GM12878 (cell line): ENCODE data around the gene CDH18. TPM values are rescaled to one million over a fixed set of nuclear protein-coding genes. Genes with fewer than 3 reads are reported as not detected.

Experiments used
- ATAC-seq: fragments of 200-7000 bp; cut with Tn5 transposase; 3 replicates; pipeline ENCODE4 v1.9.1; 2020; ENCODE audit warnings: mild to moderate bottlenecking, moderate library complexity
- BruUV-seq: library from RNA; stranded (reverse); fragments of 400-500 nt; replicated peaks from 2 replicates; lab custom pipeline; 2021; lab: Mats Ljungman, UMichigan
- CTCF ChIA-PET: fragments of 300-600 bp; sonication (Branson Sonifier 250); formaldehyde crosslinking; extraction: SDS; loops from one replicate; lab custom pipeline; 2021; ENCODE audit warnings: inconsistent platforms; lab: Yijun Ruan, JAX
- POLR2A ChIA-PET: fragments of 350-600 bp; formaldehyde crosslinking; extraction: SDS; loops from one replicate; lab custom pipeline; 2021; ENCODE audit warnings: inconsistent platforms; lab: Charles Lee
- RAD21 ChIA-PET: fragments of 300-600 bp; sonication (Branson Sonifier 250); formaldehyde crosslinking; loops from one replicate; lab custom pipeline; 2023; ENCODE audit warnings: antibody characterized with exemption; ENCODE audit not compliant: unreplicated experiment; lab: Charles Lee
- SMC1A ChIA-PET: fragments of 300-600 bp; sonication (Branson Sonifier 250); formaldehyde crosslinking; loops from one replicate; lab custom pipeline; 2023; ENCODE audit not compliant: unreplicated experiment, uncharacterized antibody; lab: Charles Lee
- DNase-seq: peaks from one replicate; pipeline ENCODE4 v3.0.0-alpha.2; 2011; ENCODE audit warnings: low read depth, low spot score
- FAIRE-seq: peaks from 3 replicates; lab custom pipeline; 2011; peaks lifted over from hg19 to GRCh38; lab: Jason Lieb, UNC
- H2AFZ ChIP-seq: 2 replicates; pipeline ENCODE4 v1.6.0; 2011; ENCODE audit warnings: low read depth, low read length, control low read depth; ENCODE audit not compliant: control insufficient read depth
- H3K27ac ChIP-seq: 2 replicates; pipeline ENCODE4 v1.5.1; 2011; ENCODE audit warnings: control low read depth; ENCODE audit not compliant: control insufficient read depth, insufficient read depth
- H3K27me3 ChIP-seq, 2 experiments: replicated peaks in 1 of 2; 2 replicates each; pipeline versions ENCODE4 v1.6.0 to v1.6.1; 2011; ENCODE audit warnings: low read length in 1 of 2; ENCODE audit not compliant: control insufficient read depth in 2 of 2, insufficient read depth in 2 of 2
- H3K36me3 ChIP-seq, 2 experiments: 2 replicates each; pipeline ENCODE4 v1.5.1; 2011; ENCODE audit warnings: low read length in 1 of 2; ENCODE audit not compliant: control insufficient read depth in 2 of 2, insufficient read depth in 2 of 2
- H3K4me1 ChIP-seq: 2 replicates; pipeline ENCODE4 v1.6.1; 2011; ENCODE audit warnings: mild to moderate bottlenecking, low read length, moderate library complexity, mixed read lengths; ENCODE audit not compliant: control insufficient read depth, insufficient read depth
- H3K4me2 ChIP-seq: 2 replicates; pipeline ENCODE4 v1.6.0; 2011; ENCODE audit warnings: control low read depth; ENCODE audit not compliant: control insufficient read depth, insufficient read depth
- H3K4me3 ChIP-seq: fragments of 200-600 bp; sonication (generic); 2 replicates; pipeline ENCODE4 v1.5.1; 2016
- H3K79me2 ChIP-seq: 2 replicates; pipeline ENCODE4 v1.6.0; 2011; ENCODE audit warnings: low read length; ENCODE audit not compliant: control insufficient read depth, insufficient read depth
- H3K9ac ChIP-seq: 2 replicates; pipeline ENCODE4 v1.8.0; 2011; ENCODE audit warnings: low read length, control low read depth, mixed read lengths; ENCODE audit not compliant: control insufficient read depth, insufficient read depth
- H3K9me3 ChIP-seq: replicated peaks from 3 replicates; pipeline ENCODE4 v1.5.1; 2011; ENCODE audit warnings: mild to moderate bottlenecking, low read length; ENCODE audit not compliant: control insufficient read depth, insufficient read depth
- H4K20me1 ChIP-seq: 2 replicates; pipeline ENCODE4 v1.6.0; 2011; ENCODE audit not compliant: control insufficient read depth, insufficient read depth
- BRCA1 ChIP-seq: IDR thresholded peaks from 2 replicates; pipeline ENCODE4 v1.6.1; 2011; ENCODE audit warnings: low read depth, low read length, improper control_type of control experiment
- CBX3 ChIP-seq: fragments of 200-600 bp; sonication (generic); IDR thresholded peaks from 2 replicates; pipeline ENCODE4 v1.6.1; 2016; ENCODE audit warnings: low read depth, borderline replicate concordance
- E2F4 ChIP-seq: IDR thresholded peaks from 2 replicates; pipeline ENCODE4 v1.6.1; 2012; ENCODE audit warnings: low read depth, low read length, improper control_type of control experiment
- EGR1 ChIP-seq, 2 experiments: IDR thresholded peaks; 1 replicate in 1 of 2; 2 replicates in 1 of 2; pipeline ENCODE4 v1.6.1; 2011 to 2012; ENCODE audit warnings: low read depth in 2 of 2, low read length in 2 of 2, borderline replicate concordance in 1 of 2, mild to moderate bottlenecking in 1 of 2, moderate library complexity in 1 of 2
- HCFC1 ChIP-seq: fragments of 150-350 bp; IDR thresholded peaks from 2 replicates; pipeline ENCODE4 v1.6.1; 2014; ENCODE audit warnings: low read length
- IKZF1 ChIP-seq: fragments of 450-650 bp; conservative IDR thresholded peaks from 2 replicates; pipeline ENCODE4 v1.6.1; 2017; ENCODE audit warnings: antibody characterized with exemption, mild to moderate bottlenecking
- MLLT1 ChIP-seq: fragments of 450-650 bp; IDR thresholded peaks from 2 replicates; pipeline ENCODE4 v1.6.1; 2016; ENCODE audit warnings: mild to moderate bottlenecking
- MTA2 ChIP-seq: fragments of 450-650 bp; IDR thresholded peaks from 2 replicates; pipeline ENCODE4 v1.6.1; 2016; ENCODE audit warnings: low read depth, mild to moderate bottlenecking, moderate library complexity
- MXI1 ChIP-seq: fragments of 150-350 bp; IDR thresholded peaks from 2 replicates; pipeline ENCODE4 v1.6.1; 2011; ENCODE audit warnings: low read depth, mild to moderate bottlenecking, inconsistent platforms, low read length, improper control_type of control experiment
- NFYB ChIP-seq: IDR thresholded peaks from 2 replicates; pipeline ENCODE4 v1.6.1; 2011; ENCODE audit warnings: low read depth, mild to moderate bottlenecking, low read length, improper control_type of control experiment, moderate library complexity; ENCODE audit not compliant: insufficient read depth
- NR2F1 ChIP-seq: fragments of 450-650 bp; conservative IDR thresholded peaks from 2 replicates; pipeline ENCODE4 v1.6.1; 2017; ENCODE audit warnings: mild to moderate bottlenecking
- PAX5 ChIP-seq: IDR thresholded peaks from 2 replicates; pipeline ENCODE4 v1.6.1; 2011; ENCODE audit warnings: low read depth, low read length, borderline replicate concordance
- PAX8 ChIP-seq: fragments of 450-650 bp; IDR thresholded peaks from 2 replicates; pipeline ENCODE4 v1.6.1; 2017; ENCODE audit warnings: mild to moderate bottlenecking, moderate library complexity
- POLR2A ChIP-seq: IDR thresholded peaks from 2 replicates; pipeline ENCODE4 v1.6.1; 2011; ENCODE audit warnings: low read depth, mild to moderate bottlenecking, low read length
- RB1 ChIP-seq: fragments of 450-650 bp; formaldehyde crosslinking; IDR thresholded peaks from 2 replicates; pipeline ENCODE4 v1.6.1; 2017; ENCODE audit warnings: mild to moderate bottlenecking, borderline replicate concordance
- REST ChIP-seq: IDR thresholded peaks from 2 replicates; pipeline ENCODE4 v1.6.1; 2012; ENCODE audit warnings: mild to moderate bottlenecking, low read depth, low read length
- STAT3 ChIP-seq: IDR thresholded peaks from 2 replicates; pipeline ENCODE4 v1.6.1; 2011; ENCODE audit warnings: low read depth, low read length, improper control_type of control experiment
- ZBTB33 ChIP-seq: fragments of 450-650 bp; IDR thresholded peaks from 2 replicates; pipeline ENCODE4 v1.6.1; 2017; ENCODE audit warnings: mild to moderate bottlenecking
- WGBS: methylation state at CpG from one replicate; pipeline ENCODE4 v1.1.6; 2016; ENCODE audit warnings: low lambda C conversion rate; ENCODE audit not compliant: insufficient replicate concordance, insufficient coverage; ENCODE audit errors: missing lambda C conversion rate; 5-methylcytosine and 5-hydroxymethylcytosine counted together
- in situ Hi-C: fragments of 300-500 bp; cut with MboI; formaldehyde crosslinking; loops from 9 replicates; pipeline ENCODE4 v1.14.3; 2018; ENCODE audit warnings: mixed read lengths
- intact Hi-C: fragments of 100-400 bp; cut with micrococcal nuclease; formaldehyde crosslinking; loops from one replicate; pipeline ENCODE4 v1.14.2; 2022; ENCODE audit not compliant: unreplicated experiment
- polyA plus RNA-seq, 11 experiments: library from polyadenylated mRNA; depleted of rRNA in 4 of 11; unstranded in 6 of 11; stranded (reverse) in 5 of 11; fragments of >200 nt; fragmentation: Nextera tagmentation in 4 of 11; fragmentation: Illumina TruSeq in 1 of 11; extraction: Ambion mirVana in 4 of 11; extraction: Trizol in 1 of 11; gene quantifications; 1 replicate in 1 of 11; 2 replicates in 10 of 11; pipeline versions ENCODE4 v1.2.1 to v1.2.3, GENCODE V29; 2011 to 2016; ENCODE audit warnings: inconsistent platforms in 2 of 11, missing spikeins in 2 of 11, low read depth in 1 of 11
- total RNA-seq, 4 experiments: library from RNA; depleted of rRNA in 3 of 4; stranded (reverse); fragments of >200 nt in 3 of 4; fragmentation: Illumina TruSeq in 1 of 4; extraction: Trizol in 1 of 4; gene quantifications; 2 replicates each; pipeline versions ENCODE4 v1.2.1 to v1.2.3, GENCODE V29; 2013 to 2021

CDH18 gene
- total and polyA plus RNA-seq, 10 of the 15 experiments (the other 5 are each of a cell fraction or from before 2014, with no cell fraction given) = 0.41 TPM; not detected in 9

- no peak overlapping the region for H3K4me3 ChIP-seq
- H3K27me3 ChIP-seq = no peaks in the 10 kb centered on the region
- intact Hi-C loops = no loop called here
- no peak overlapping the region for H2AFZ ChIP-seq
- no TSS peak for BruUV-seq
- ChIA-PET POLR2A (no interaction called here), RAD21 (no interaction called here), SMC1A (interaction anchor here (1.3 kb wide), 1 partner anchor 30 kb away, joined by 3 read pairs; no protein-coding TSS in a partner anchor), CTCF (no interaction called here)
- no peak overlapping the region for H3K27ac ChIP-seq
- no peak for DNase-seq
- 3% methylated on average over 4 of the region's 4 CpGs for WGBS
- H3K9ac ChIP-seq = no peak overlapping the region
- FAIRE-seq = no peak
- H3K4me1 ChIP-seq = no peaks in the 10 kb centered on the region
- H3K36me3 ChIP-seq = no peaks in the 10 kb centered on the region
- in situ Hi-C loops = no loop called here
- ATAC-seq = no peak
- no peaks in the 10 kb centered on the region for H4K20me1 ChIP-seq
- no peaks in the 10 kb centered on the region for H3K79me2 ChIP-seq
- H3K9me3 ChIP-seq = no peaks in the 10 kb centered on the region
- no peak for TF ChIP-seq MTA2
- TF ChIP-seq MXI1 = no peak
- TF ChIP-seq RB1 = no peak
- TF ChIP-seq EGR1 (IDR thresholded peaks at IDR 0.05; ENCODE audit: borderline replicate concordance in 1 of 2, low read depth in 2 of 2, low read length in 2 of 2) = no peak
- TF ChIP-seq NR2F1 = no peak
- TF ChIP-seq POLR2A = no peak
- no peak for TF ChIP-seq HCFC1
- TF ChIP-seq BRCA1 = no peak
- TF ChIP-seq E2F4 = no peak
- TF ChIP-seq REST = no peak
- TF ChIP-seq IKZF1 = no peak
- no peak for TF ChIP-seq ZBTB33
- TF ChIP-seq NFYB = no peak
- TF ChIP-seq MLLT1 = no peak
- no peak for TF ChIP-seq PAX8
- TF ChIP-seq PAX5 = no peak
- no peak for TF ChIP-seq CBX3
- TF ChIP-seq STAT3 = no peak
- H3K4me2 ChIP-seq = no peak overlapping the region
These were observed 371.2 kb downstream of the CDH18 start for GRCh38 chr5:19616701-19617215.
